GM18505 (cell line): ENCODE measurements around the gene KLK7.

Experiments
- ATAC-seq: cut with Tn5 transposase; IDR thresholded peaks from one replicate; pipeline ENCODE4 v1.9.1; 2021; ENCODE audit not compliant: unreplicated experiment
- POLR2A ChIP-seq: IDR thresholded peaks from 4 replicates; pipeline ENCODE4 v1.6.1; 2011; ENCODE audit warnings: borderline replicate concordance; ENCODE audit not compliant: insufficient read depth, insufficient read length; ENCODE audit errors: extremely low read depth

Gene KLK7

GRCh38 chr19:51020988-51021651, 37.4 kb upstream of the KLK7 start:
- ATAC-seq, result no peak
- no peak for TF ChIP-seq POLR2A

- no peak for TF ChIP-seq POLR2A
- ATAC-seq, result no peak
Observed at GRCh38 chr19:51019544-51019925, 35.8 kb upstream of the KLK7 start, which contains the start of gene KLK10. KLK10 (minus strand) TSS chr19:51019709; CDS start chr19:51019130, 579 bp downstream.

GRCh38 chr19:51018745-51019543, 35.2 kb upstream of the KLK7 start:
- ATAC-seq, result no peak
- TF ChIP-seq POLR2A, result no peak

- ATAC-seq, result no peak
Observed at GRCh38 chr19:51016798-51017683, 33.3 kb upstream of the KLK7 start.

GRCh38 chr19:51015691-51016267, 32.1 kb upstream of the KLK7 start:
- no peak for ATAC-seq
- no peak for TF ChIP-seq POLR2A

More at GRCh38 chr19:51016798-51017683, 33.3 kb upstream of the KLK7 start:
- TF ChIP-seq POLR2A, result no peak

- no peak for ATAC-seq
- no peak for TF ChIP-seq POLR2A
Observed at GRCh38 chr19:51014242-51014641, 30.5 kb upstream of the KLK7 start.

- ATAC-seq, result no peak
- TF ChIP-seq POLR2A, result no peak
Observed at GRCh38 chr19:51012661-51013190, 29.0 kb upstream of the KLK7 start.

- ATAC-seq, result no peak
- TF ChIP-seq POLR2A, result no peak
Observed at GRCh38 chr19:51010066-51010795, 26.5 kb upstream of the KLK7 start.

- ATAC-seq, result no peak
- TF ChIP-seq POLR2A, result no peak
Observed at GRCh38 chr19:51009061-51009891, 25.6 kb upstream of the KLK7 start.

- no peak for TF ChIP-seq POLR2A
- no peak for ATAC-seq
Observed at GRCh38 chr19:51007488-51007887, 23.8 kb upstream of the KLK7 start.

- no peak for ATAC-seq
- no peak for TF ChIP-seq POLR2A
Observed at GRCh38 chr19:51006406-51006805, 22.7 kb upstream of the KLK7 start.
